Cardiac fibroblast (primary cell): ENCODE measurements around the gene RPRML.
"Not testable (repeated sequence)": the region's sequence is repeated elsewhere in the genome, so short reads cannot be mapped to it uniquely, and the experiment has no call there.

Experiments
- DNase-seq, 2 donors: peaks; one replicate each; pipeline versions ENCODE4 v3.0.0 to v3.0.0-alpha.2; 2010; ENCODE audit warnings: low read depth in 2 of 2
- H3K4me3 ChIP-seq, 2 donors: replicated peaks in 1 of 2; 1 replicate in 1 of 2; 2 replicates in 1 of 2; pipeline ENCODE4 v1.5.1; 2011; ENCODE audit warnings: low read depth in 2 of 2, low read length in 2 of 2, mild to moderate bottlenecking in 2 of 2, moderate library complexity in 1 of 2
- TF ChIP-seq, protein P1 (sequence below): IDR thresholded peaks from one replicate; pipeline ENCODE4 v1.5.1; 2011; ENCODE audit warnings: low read depth, mild to moderate bottlenecking, low read length, inconsistent platforms

The RPRML gene

DNA sequence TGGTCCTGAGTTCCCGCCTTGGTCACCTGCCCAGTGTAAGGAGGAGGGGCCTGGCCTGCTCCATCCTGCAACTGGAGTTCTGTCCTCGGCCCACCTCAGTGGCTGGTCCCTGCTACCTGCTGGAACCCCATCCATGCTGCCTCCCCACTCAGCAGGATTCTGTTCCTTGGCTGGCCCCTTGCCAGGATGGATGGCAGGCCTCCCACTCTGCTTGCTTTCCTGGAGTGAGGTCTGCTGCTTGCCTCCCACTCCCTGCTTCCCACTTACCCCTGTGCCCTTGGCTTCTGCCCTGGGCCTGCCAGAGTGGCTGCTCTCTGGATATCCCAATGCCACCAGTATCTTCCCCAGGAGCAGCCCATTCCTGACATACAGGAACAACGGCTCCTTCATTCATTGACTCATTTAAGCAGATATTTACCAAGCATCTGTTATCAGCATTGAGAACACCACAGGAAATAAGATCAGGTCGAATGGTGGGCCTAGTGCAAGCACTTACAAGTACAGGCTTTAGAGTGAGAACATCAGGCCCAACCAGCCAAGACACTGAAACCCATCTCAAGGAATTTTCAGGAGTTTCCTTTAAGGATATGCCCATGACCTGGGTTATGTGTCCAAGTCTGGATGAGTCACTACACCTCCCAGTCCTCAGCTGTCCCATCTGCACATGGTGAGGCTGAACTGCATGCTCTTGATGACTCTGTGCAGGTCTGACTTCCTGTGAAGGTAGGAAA, 17.0 kb upstream of the RPRML start:
- DNase-seq: peak; percentile 43 to 48
- TF ChIP-seq, protein P1, sequence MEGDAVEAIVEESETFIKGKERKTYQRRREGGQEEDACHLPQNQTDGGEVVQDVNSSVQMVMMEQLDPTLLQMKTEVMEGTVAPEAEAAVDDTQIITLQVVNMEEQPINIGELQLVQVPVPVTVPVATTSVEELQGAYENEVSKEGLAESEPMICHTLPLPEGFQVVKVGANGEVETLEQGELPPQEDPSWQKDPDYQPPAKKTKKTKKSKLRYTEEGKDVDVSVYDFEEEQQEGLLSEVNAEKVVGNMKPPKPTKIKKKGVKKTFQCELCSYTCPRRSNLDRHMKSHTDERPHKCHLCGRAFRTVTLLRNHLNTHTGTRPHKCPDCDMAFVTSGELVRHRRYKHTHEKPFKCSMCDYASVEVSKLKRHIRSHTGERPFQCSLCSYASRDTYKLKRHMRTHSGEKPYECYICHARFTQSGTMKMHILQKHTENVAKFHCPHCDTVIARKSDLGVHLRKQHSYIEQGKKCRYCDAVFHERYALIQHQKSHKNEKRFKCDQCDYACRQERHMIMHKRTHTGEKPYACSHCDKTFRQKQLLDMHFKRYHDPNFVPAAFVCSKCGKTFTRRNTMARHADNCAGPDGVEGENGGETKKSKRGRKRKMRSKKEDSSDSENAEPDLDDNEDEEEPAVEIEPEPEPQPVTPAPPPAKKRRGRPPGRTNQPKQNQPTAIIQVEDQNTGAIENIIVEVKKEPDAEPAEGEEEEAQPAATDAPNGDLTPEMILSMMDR: no peak
- no peak overlapping the region for H3K4me3 ChIP-seq

DNA sequence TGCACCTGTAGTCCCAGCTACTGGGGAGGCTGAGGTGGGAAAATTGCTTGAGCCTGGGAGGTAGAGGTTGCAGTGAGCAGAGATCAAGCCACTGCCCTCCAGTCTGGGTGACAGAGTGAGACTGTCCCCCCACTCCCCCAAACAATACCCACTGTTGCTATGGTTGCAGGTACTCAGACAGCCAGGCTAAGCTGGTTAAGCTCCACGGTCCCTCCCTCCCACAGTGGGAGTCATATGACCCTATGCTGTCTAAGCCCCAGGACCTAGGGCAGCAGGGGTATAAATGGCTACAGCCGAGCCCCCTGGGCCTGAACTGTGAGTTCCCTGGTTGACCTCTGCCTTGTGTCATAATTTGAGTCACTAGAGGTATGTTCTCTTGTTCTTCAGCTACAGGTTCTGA, 15.9 kb upstream of the RPRML start:
- TF ChIP-seq, protein P1: no peak
- no peak overlapping the region for H3K4me3 ChIP-seq
- no peak for DNase-seq

DNA sequence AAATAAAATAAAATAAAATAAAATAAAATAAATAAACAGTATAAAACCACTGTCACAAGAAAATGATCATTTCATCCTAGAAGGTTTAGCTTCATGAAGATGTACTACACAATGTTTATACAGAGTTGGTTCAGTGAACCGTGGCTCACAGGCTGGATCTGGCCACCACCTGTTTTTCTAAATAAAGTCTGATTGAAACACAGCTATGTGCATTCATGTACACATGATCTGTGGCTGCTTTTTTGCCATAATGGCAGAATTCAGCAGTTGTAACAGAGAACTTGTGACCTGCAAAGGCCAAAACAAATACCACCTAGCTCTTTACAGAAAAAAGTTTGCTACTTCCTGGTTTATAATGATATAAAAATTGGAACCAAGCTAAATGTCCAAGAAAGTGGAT, 12.6 kb upstream of the RPRML start:
- no peak overlapping the region for H3K4me3 ChIP-seq
- no peak for DNase-seq
- TF ChIP-seq, protein P1: no peak

DNA sequence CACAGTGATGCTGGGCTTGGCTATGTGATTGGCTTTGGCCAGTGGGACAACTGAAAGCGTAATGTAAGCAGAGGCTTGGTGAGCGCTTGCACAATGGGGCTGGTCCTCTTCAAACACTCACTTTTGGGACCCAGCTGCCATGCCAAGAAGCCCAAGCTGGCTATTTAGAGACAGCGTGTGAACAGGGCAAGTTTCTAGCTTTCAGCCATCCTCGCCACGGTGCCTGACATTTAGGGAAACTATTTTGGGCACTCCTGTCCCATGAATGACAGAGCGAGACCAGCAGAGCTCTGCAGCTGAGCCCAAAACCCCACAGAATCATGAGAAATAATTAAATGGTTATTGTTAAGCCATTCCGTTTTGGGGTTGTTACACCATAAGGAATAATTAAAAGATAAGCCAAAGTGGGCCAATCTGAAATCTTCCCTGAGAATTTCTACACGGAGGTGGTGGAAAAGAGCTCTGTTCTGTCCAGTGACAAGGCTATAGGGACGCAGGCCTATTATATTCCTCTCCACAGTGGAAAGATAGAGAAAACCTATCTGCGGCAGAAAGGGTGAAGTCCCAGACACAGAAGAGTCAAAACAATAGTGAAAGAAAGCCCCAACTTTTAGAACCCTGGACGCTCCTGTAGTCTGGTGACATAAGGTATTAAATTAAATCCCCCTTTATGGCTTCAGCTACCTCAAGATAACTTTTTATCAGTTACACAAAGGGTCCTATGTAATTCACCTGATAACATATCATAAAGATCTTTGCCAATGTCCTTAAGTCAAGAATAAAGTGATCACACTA, 10.8 kb upstream of the RPRML start:
- DNase-seq: no peak
- TF ChIP-seq, protein P1: no peak

DNA sequence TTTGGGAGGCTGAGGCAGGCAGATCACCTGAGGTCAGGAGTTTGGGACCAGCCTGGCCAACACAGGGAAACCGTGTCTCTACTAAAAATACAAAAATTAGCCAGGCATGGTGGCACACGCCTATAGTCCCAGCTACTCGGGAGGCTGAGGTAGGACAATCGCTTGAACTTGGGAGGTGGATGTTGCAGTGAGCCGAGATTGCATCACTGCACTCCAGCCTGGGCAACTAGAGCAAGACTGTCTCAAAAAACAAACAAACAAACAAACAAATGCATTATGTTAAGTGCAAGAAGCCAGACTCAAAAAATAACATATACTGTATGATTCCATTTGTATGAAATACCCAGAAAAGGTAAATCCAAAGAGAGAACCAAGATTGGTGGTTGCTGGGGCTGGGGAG, 8.9 kb upstream of the RPRML start:
- not testable (repeated sequence) for H3K4me3 ChIP-seq, DNase-seq

More for the DNA sequence above, 10.8 kb upstream of the RPRML start:
- H3K4me3 ChIP-seq: no peak overlapping the region

DNA sequence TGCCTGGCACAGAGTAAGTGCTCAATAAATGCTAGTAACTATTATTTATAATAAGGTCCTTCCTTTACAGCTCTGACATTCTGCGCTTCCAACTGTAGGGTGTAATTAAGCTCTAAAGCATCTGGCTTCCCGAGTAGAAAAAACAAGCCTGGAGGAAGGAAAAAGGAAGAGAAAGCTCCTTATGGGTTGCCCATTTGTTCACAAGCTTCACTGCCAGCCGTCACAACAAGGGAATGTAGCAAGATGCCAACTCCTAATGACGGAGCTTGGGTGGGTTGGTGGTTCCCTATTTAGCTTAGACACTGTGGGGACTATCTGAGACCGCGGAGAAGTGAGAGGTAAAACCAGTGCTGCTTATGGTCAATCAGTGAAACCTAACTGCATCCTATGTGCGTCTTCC, 7.3 kb upstream of the RPRML start:
- TF ChIP-seq, protein P1: no peak
- no peak overlapping the region for H3K4me3 ChIP-seq
- DNase-seq: no peak

DNA sequence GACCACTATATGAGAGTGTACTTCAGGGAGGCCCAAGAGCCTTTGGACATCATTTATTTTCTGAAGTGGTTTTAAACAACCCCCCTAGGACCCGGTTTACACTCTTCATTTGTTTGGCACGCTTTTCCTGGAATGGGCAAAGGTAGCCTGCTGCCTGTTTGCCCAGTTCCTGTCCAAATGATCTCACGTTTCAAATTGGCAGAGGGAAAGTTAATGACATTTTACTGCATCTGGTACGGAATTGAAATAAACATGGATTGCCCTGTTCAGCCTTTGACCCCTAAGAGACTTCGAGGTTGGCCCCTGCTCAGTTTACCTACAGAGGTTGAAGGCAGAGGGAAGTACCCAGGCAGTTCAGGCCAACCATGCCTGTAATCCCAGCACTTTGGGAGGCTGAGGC, 5.8 kb upstream of the RPRML start:
- H3K4me3 ChIP-seq: no peak overlapping the region
- TF ChIP-seq, protein P1: no peak
- no peak for DNase-seq
